Brain pericyte (primary cell): ENCODE results near the gene ARHGAP23.
"Not testable (repeated sequence)": the region's sequence is repeated elsewhere in the genome, so short reads cannot be mapped to it uniquely, and the experiment has no call there.

ENCODE experiments used
- DNase-seq: peaks from one replicate; pipeline ENCODE4 v3.0.0-alpha.2; 2012; ENCODE audit warnings: low read depth, low spot score

ARHGAP23 gene

DNA sequence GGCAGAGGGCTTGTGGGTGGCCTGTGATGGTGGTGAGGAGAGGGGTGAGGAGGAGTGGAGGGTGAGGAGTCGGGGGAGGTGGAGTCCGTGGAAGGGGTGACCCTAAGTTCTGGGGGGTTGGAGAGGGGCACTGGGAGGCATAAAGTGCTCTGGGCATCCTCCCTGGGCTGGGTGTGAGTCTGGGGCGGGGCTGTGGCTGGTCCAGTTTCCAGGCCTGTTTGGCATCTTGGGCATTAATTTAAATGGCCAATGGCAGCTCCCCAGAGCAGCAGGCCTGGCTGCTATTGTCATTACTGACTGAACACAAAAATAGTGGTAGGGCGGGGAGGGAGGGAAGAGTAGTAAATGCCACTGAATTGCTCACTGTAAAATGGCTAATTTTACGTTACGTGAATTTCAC is 7.7 kb upstream of the ARHGAP23 start:
- no peak for DNase-seq

- DNase-seq: no peak
These were observed 7.0 kb upstream of the ARHGAP23 start for GRCh38 chr17:38421171-38421841.

GRCh38 chr17:38421871-38422827 is 6.1 kb upstream of the ARHGAP23 start:
- no peak for DNase-seq

GRCh38 chr17:38424297-38424972 is 3.8 kb upstream of the ARHGAP23 start:
- DNase-seq: no peak

- DNase-seq: no peak
These were observed 3.2 kb upstream of the ARHGAP23 start for GRCh38 chr17:38425031-38425430.

- no peak for DNase-seq
These were observed 2.5 kb upstream of the ARHGAP23 start for GRCh38 chr17:38425744-38426143.

DNA sequence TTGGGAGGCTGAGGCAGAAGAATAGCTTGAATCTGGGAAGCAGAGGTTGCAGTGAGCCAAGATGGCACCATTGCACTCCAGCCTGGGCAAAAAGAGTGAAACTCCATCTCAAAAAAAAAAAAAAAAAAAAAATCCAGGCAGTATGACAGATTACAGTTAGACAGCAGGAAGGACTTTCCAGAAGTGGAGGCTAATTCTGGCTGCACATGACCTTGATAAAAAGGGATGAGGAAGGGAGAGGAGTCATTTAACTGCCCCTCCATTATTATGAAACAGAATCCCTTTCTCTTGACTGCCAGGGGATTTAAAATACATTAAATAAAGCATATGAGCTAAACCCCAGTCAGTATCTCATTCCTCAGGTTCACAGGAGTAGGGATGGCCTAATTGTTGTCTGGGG is 1.8 kb upstream of the ARHGAP23 start:
- DNase-seq: no peak

GRCh38 chr17:38427160-38427949 is 909 bp upstream of the ARHGAP23 start:
- no peak for DNase-seq

DNA sequence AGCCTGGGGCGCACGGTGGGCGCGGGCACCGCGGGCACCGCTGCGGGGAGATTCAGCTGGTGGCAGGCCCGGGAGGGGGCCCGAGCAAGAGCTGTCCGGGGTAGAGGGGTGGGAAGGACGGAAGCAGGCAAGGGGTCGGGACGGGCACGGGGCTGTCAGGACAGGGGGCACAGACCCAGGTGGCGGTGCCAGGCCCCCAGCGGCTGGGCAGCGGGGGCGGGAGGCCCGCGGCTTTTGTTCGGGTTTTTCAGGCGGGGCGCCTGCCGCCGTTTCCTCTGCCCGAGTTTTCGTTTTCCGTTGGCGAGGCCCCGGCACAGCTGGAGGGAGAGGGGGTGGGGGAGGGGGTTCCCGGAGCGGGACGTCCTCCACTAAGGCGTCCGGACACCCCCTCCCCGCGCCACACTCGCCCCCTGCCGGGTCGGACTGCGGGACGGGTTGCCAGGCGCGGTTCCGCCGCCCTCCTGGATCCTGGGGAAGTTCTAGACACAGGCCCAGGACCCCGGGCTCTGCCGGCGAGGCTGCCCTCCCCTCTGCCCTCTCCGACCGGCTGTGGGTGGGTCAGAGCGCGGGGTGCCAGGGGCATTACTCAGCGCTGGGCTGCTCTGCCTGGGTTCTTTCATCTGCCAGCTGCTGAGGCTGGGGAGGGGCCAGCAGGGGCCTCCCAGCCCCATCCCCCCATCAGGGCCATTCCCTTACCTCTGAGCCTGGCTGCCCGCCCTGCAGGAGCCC is 543 bp downstream of the ARHGAP23 start:
- DNase-seq: no peak

DNA sequence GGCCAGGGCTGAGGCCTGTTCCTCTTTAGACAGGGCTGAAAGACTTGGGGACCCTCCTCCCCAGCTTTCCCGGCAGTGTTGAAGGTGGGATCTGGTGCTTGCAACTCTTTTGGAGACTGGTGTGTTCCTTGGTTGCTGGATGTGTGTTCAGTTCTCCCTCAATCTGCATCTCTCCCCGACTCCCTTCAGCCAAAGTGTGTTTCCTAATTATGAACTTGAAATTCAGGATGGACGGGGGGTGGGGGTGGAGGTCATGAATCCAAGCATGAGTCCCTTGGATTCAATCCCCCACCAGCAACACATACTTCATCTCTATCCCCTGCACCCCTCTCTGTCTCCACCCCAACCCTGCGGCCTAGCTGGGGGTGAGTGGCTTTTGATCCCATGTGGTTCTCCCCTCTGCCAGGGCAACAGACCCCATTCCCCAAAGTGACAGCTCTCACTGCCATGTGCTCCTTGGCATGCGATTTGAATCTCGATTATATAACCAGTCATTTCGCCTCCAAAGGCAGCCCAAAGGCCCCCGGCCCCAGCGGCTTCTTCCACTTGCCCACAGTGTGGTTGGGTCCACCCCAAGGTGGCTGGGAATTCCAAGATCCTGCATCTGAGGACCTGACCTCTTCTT is 1.3 kb downstream of the ARHGAP23 start:
- DNase-seq: no peak

DNA sequence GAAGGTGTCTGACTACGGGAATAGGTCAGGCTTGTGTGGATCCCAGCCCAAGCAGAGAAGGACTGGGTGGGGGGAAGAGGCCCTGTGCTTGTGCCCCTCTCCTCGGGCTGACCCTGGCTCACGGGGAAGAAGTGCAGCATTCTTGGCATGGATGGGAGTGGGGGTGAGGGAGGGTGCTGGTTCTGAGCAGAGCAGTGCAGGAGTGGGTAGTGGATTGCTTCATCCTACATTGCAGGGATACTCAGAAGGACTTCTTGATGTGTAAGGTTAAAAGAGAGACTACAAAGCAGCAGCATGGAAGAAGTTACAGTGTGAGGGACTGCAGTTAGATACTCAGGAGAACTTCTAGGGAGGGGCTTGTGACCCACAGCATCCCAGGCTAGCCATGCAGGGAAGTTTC is 2.1 kb downstream of the ARHGAP23 start:
- DNase-seq: no peak

DNA sequence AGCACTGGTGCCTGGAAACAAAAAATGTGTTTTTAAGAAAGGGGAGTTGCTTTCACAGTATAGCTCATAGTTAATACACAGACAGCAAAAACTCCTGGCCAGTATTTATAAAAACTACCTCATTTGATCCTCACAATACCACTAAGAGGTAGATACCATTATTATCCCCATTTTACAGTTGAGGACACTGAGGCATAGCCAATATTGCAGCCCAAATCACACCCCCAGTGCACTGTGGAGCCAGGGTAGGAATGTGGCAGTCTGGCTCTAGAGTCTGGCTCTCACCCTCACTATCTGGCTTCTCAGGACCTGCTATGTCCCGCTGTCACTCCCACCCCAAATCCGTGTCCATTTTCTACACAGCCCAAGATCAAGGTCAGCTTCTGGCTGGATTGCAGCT is 2.6 kb downstream of the ARHGAP23 start:
- DNase-seq: no peak

- no peak for DNase-seq
These were observed 3.3 kb downstream of the ARHGAP23 start for GRCh38 chr17:38431346-38432145.

GRCh38 chr17:38434178-38434665 is 6.0 kb downstream of the ARHGAP23 start:
- no peak for DNase-seq

GRCh38 chr17:38435795-38436194 is 7.5 kb downstream of the ARHGAP23 start:
- DNase-seq: no peak

- no peak for DNase-seq
These were observed 8.1 kb downstream of the ARHGAP23 start for GRCh38 chr17:38436386-38436785.

- not testable (repeated sequence) for DNase-seq
These were observed 9.0 kb downstream of the ARHGAP23 start for GRCh38 chr17:38437313-38437712.

- no peak for DNase-seq
These were observed 11.2 kb downstream of the ARHGAP23 start for GRCh38 chr17:38439436-38439835.

DNA sequence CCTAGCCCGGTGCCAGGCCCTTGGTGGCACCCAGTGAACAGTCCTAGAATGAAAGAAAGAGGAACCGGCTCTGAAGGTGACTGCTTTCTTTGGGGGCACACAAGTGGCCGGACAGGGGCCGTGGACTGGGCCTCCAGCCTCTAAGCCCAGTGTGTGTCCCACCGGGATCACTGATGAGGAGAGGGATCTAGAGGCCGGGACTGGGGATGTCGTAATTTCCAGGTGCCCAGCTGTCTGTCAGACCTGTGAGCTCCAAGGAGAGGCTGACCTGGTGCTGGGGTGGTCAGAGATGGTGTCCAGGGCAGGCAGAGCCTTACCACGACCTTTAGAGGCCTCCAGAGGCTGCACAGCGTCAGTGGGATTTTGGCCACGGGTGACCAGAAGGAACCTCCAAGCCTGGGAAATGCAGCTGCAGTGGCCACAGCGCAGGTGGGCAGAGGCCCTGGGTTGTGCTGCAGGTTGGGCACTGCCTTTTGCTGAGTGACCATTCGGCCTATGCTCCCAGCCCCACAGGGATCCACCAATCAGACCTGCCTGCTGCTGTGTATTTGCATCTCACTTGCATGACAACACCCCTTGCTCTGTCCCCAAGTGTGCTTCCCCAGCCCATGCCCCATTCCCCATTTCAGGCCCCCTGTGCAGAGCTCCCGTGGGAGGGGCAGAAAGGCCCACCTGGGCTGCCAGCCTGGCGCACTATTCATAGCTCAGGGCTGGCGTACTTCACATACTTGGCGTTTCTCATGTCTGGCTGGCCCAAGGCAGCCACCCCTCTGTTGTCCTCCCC is 12.5 kb downstream of the ARHGAP23 start:
- no peak for DNase-seq
